ENCODE data around the gene DLG2.

DNA sequence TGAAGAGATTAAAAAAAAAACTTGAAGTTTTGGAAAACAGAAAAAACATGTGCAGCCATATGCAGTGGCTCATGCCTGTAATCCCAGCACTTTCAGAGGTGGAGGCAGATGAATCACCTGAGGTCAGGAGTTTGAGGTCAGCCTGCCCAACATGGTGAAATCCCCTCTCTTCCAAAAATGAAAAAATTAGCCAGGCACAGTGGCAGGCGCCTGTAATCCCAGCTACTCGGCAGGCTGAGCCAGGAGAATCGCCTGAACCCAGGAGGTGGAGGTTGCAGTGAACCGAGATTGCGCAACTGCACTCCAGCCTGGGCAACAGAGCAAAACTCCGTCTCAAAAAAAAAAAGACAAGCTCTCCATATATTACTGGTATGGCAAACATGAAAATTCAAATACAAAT lies 7.6 kb downstream of the DLG2 start:
- TF ChIP-seq, protein P1, sequence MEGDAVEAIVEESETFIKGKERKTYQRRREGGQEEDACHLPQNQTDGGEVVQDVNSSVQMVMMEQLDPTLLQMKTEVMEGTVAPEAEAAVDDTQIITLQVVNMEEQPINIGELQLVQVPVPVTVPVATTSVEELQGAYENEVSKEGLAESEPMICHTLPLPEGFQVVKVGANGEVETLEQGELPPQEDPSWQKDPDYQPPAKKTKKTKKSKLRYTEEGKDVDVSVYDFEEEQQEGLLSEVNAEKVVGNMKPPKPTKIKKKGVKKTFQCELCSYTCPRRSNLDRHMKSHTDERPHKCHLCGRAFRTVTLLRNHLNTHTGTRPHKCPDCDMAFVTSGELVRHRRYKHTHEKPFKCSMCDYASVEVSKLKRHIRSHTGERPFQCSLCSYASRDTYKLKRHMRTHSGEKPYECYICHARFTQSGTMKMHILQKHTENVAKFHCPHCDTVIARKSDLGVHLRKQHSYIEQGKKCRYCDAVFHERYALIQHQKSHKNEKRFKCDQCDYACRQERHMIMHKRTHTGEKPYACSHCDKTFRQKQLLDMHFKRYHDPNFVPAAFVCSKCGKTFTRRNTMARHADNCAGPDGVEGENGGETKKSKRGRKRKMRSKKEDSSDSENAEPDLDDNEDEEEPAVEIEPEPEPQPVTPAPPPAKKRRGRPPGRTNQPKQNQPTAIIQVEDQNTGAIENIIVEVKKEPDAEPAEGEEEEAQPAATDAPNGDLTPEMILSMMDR (IDR thresholded peaks at IDR 0.05): no peak
- TF ChIP-seq POLR2A (IDR thresholded peaks at IDR 0.05): no peak

All from sigmoid colon (tissue), 3 donors.